GM23338 (cell line): Measurements from ENCODE around the gene WFDC6. TPM values are rescaled to one million over a fixed set of nuclear protein-coding genes. Genes with fewer than 3 reads are reported as not detected.

ENCODE experiments used
- ATAC-seq: fragments of 200-7000 bp; cut with Tn5 transposase; 3 replicates; pipeline ENCODE4 v1.9.1; 2020
- DNase-seq: peaks from one replicate; pipeline ENCODE4 v3.0.0-alpha.2; 2015; ENCODE audit warnings: low spot score
- H2AFZ ChIP-seq: fragments of 200-600 bp; sonication (generic); 2 replicates; pipeline ENCODE4 v1.8.0; 2016; ENCODE audit warnings: antibody characterized with exemption, mild to moderate bottlenecking, moderate library complexity
- H3F3A ChIP-seq: fragments of 200-600 bp; sonication (generic); replicated peaks from 2 replicates; pipeline ENCODE4 v1.8.0; 2017; ENCODE audit warnings: antibody characterized with exemption, mixed run types, low read depth
- H3K27ac ChIP-seq: fragments of 200-600 bp; sonication (generic); 2 replicates; pipeline ENCODE4 v1.6.1; 2016; ENCODE audit warnings: low read depth
- H3K27me3 ChIP-seq: fragments of 200-600 bp; sonication (generic); 2 replicates; pipeline ENCODE4 v1.8.0; 2016; ENCODE audit warnings: mild to moderate bottlenecking, mixed run types, moderate library complexity; ENCODE audit not compliant: insufficient read depth
- H3K36me3 ChIP-seq: fragments of 200-600 bp; sonication (generic); 2 replicates; pipeline ENCODE4 v1.8.0; 2016; ENCODE audit warnings: mild to moderate bottlenecking; ENCODE audit not compliant: insufficient read depth
- H3K4me1 ChIP-seq: fragments of 200-600 bp; sonication (generic); 2 replicates; pipeline ENCODE4 v1.8.0; 2016; ENCODE audit warnings: mild to moderate bottlenecking, moderate library complexity; ENCODE audit not compliant: insufficient read depth
- H3K4me2 ChIP-seq: fragments of 200-600 bp; sonication (generic); 2 replicates; pipeline ENCODE4 v1.7.1; 2017; ENCODE audit warnings: mixed run types
- H3K4me3 ChIP-seq: fragments of 200-600 bp; sonication (generic); 2 replicates; pipeline ENCODE4 v1.6.1; 2016; ENCODE audit warnings: mixed run types
- H3K79me2 ChIP-seq: fragments of 200-600 bp; sonication (generic); replicated peaks from 2 replicates; pipeline ENCODE4 v1.8.0; 2017; ENCODE audit warnings: mild to moderate bottlenecking; ENCODE audit not compliant: insufficient read depth
- H3K9me2 ChIP-seq: fragments of 200-600 bp; sonication (generic); 2 replicates; pipeline ENCODE4 v1.8.0; 2017; ENCODE audit not compliant: insufficient read depth
- H4K20me1 ChIP-seq: fragments of 200-600 bp; sonication (generic); replicated peaks from 2 replicates; pipeline ENCODE4 v1.8.0; 2017; ENCODE audit warnings: mild to moderate bottlenecking; ENCODE audit not compliant: insufficient read depth
- H3K27ac Mint-ChIP-seq: 2 replicates; pipeline ENCODE4 v1.8.0; 2020; ENCODE audit warnings: inconsistent platforms, mild to moderate bottlenecking, moderate library complexity, mixed read lengths
- H3K27me3 Mint-ChIP-seq: 3 replicates; pipeline ENCODE4 v1.8.0; 2022; ENCODE audit warnings: low read depth, mild to moderate bottlenecking, moderate library complexity, mixed read lengths, inconsistent platforms; ENCODE audit not compliant: insufficient read depth, poor library complexity
- H3K36me3 Mint-ChIP-seq: 3 replicates; pipeline ENCODE4 v1.8.0; 2021; ENCODE audit warnings: low read depth, mild to moderate bottlenecking, inconsistent platforms, moderate library complexity, mixed read lengths
- H3K4me1 Mint-ChIP-seq: 3 replicates; pipeline ENCODE4 v1.8.0; 2020; ENCODE audit warnings: mild to moderate bottlenecking, inconsistent platforms, mixed read lengths
- H3K4me3 Mint-ChIP-seq: 3 replicates; pipeline ENCODE4 v1.8.0; 2021; ENCODE audit warnings: moderate library complexity, mild to moderate bottlenecking, inconsistent platforms, mixed read lengths
- H3K9me3 Mint-ChIP-seq: 3 replicates; pipeline ENCODE4 v1.8.0; 2020; ENCODE audit warnings: moderate library complexity, mild to moderate bottlenecking, inconsistent platforms, mixed read lengths
- CREB1 ChIP-seq: fragments of 250-450 bp; sonication (Bioruptor Pico); IDR thresholded peaks from 2 replicates; pipeline ENCODE4 v1.5.0; 2020; ENCODE audit warnings: low read depth, mild to moderate bottlenecking, moderate library complexity
- EZH2 ChIP-seq: fragments of 200-600 bp; sonication (generic); IDR thresholded peaks from one replicate; pipeline ENCODE4 v1.8.0; 2017; ENCODE audit warnings: antibody characterized with exemption, mild to moderate bottlenecking, low read depth; ENCODE audit not compliant: unreplicated experiment
- JUNB ChIP-seq: IDR thresholded peaks from one replicate; pipeline ENCODE4 v1.6.1; 2016; ENCODE audit warnings: antibody characterized with exemption; ENCODE audit not compliant: unreplicated experiment
- NANOG ChIP-seq: IDR thresholded peaks from 2 replicates; pipeline ENCODE4 v1.6.1; 2016; ENCODE audit warnings: antibody characterized with exemption, borderline replicate concordance
- POLR2AphosphoS5 ChIP-seq: IDR thresholded peaks from 2 replicates; pipeline ENCODE4 v1.6.1; 2016; ENCODE audit warnings: antibody characterized with exemption, low read depth
- ZNF114 ChIP-seq: fragments of 250-450 bp; sonication (Bioruptor Pico); IDR thresholded peaks from 2 replicates; pipeline ENCODE4 v1.5.0; 2020; ENCODE audit warnings: mild to moderate bottlenecking, moderate library complexity
- ZNF331 ChIP-seq: fragments of 250-450 bp; sonication (Bioruptor Pico); IDR thresholded peaks from 2 replicates; pipeline ENCODE4 v1.5.0; 2020; ENCODE audit warnings: low read depth, mild to moderate bottlenecking, moderate library complexity
- long read RNA-seq: library from polyadenylated mRNA; unstranded; transcript quantifications from one replicate; pipeline ENCODE4 v2.0.0, GENCODE V29; 2020; ENCODE audit not compliant: unreplicated experiment
- polyA plus RNA-seq: library from polyadenylated mRNA; unstranded; fragments of >200 nt; fragmentation: Nextera tagmentation; extraction: Ambion mirVana; gene quantifications from 2 replicates; pipeline ENCODE4 v1.2.1, GENCODE V29; 2016
- total RNA-seq: library from RNA; depleted of rRNA; stranded (reverse); fragments of >200 nt; shearing (Covaris generic); gene quantifications from 2 replicates; pipeline ENCODE4 v1.2.3, GENCODE V29; 2014; rRNA removed
- TF ChIP-seq, protein P1 (sequence below): fragments of 250-450 bp; sonication (Bioruptor Pico); IDR thresholded peaks from 2 replicates; pipeline ENCODE4 v1.5.0; 2020; ENCODE audit warnings: mild to moderate bottlenecking, moderate library complexity
- TF ChIP-seq, protein P2 (sequence below): IDR thresholded peaks from 2 replicates; pipeline ENCODE4 v1.6.1; 2016; ENCODE audit warnings: antibody characterized with exemption
- TF ChIP-seq, protein P3 (sequence below): IDR thresholded peaks from one replicate; pipeline ENCODE4 v1.6.1; 2018; ENCODE audit warnings: antibody characterized with exemption; ENCODE audit not compliant: unreplicated experiment

Gene WFDC6
- total RNA-seq, result not detected in 2 replicates
- not detected in 2 replicates for polyA plus RNA-seq
- long read RNA-seq, result 0 reads

DNA sequence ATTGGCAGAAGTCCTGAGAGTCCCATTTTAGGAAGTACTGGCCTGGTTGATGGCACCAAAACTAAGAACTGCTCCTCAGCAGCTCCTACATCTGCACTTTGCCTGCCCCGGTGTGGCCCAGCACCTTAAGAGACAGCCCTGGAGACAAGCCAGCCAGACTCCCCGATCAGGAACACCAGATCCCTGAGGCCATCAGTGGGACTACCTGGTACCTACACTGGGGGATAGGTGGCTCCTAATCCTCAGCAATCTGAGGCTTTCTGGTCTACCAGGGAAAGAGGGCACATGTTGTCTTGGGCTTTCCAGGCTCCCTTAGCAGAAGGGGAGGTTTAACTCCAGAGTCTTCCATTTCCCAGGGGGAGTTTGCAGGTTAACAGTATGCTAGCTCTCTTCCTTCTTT, at the start of gene WFDC6:
Gene WFDC6 (minus strand): TSS at position 101 of the 400 bp plus-strand sequence. CDS start 75 bp downstream, at position 26.
- Histone ChIP-seq H4K20me1 (no peaks in the 10 kb centered on the region), H3K4me1 (no peaks in the 10 kb centered on the region), H3K4me3 (no peak within 1 kb of the TSS), H3K27me3 (no peaks in the 10 kb centered on the region), H2AFZ (no peak within 1 kb of the TSS), H3K27ac (no peak within 1 kb of the TSS), H3F3A (no peaks in the 10 kb centered on the region), H3K36me3 (no peaks in the 10 kb centered on the region), H3K79me2 (no peaks in the 10 kb centered on the region), H3K4me2 (no peak within 1 kb of the TSS), H3K9me2 (peaks cover 6% of the 10 kb centered on the region; the same call in 1 of the 2 replicates)
- no peak for ATAC-seq
- H3K9me3 Mint-ChIP-seq, result no peaks in the 10 kb centered on the region
- no peaks in the 10 kb centered on the region for H3K36me3 Mint-ChIP-seq
- no peaks in the 10 kb centered on the region for H3K27me3 Mint-ChIP-seq
- no peak for DNase-seq
- no peak within 1 kb of the TSS for H3K4me3 Mint-ChIP-seq
- H3K4me1 Mint-ChIP-seq, result no peaks in the 10 kb centered on the region; the same call in 2 of the 3 replicates
- TF ChIP-seq POLR2AphosphoS5 (no peak), JUNB (no peak), CREB1 (CRISPR knock-in tag) (no peak), ZNF114 (CRISPR knock-in tag) (no peak), NANOG (no peak), EZH2 (no peak), ZNF331 (no peak)
- TF ChIP-seq, protein P1, sequence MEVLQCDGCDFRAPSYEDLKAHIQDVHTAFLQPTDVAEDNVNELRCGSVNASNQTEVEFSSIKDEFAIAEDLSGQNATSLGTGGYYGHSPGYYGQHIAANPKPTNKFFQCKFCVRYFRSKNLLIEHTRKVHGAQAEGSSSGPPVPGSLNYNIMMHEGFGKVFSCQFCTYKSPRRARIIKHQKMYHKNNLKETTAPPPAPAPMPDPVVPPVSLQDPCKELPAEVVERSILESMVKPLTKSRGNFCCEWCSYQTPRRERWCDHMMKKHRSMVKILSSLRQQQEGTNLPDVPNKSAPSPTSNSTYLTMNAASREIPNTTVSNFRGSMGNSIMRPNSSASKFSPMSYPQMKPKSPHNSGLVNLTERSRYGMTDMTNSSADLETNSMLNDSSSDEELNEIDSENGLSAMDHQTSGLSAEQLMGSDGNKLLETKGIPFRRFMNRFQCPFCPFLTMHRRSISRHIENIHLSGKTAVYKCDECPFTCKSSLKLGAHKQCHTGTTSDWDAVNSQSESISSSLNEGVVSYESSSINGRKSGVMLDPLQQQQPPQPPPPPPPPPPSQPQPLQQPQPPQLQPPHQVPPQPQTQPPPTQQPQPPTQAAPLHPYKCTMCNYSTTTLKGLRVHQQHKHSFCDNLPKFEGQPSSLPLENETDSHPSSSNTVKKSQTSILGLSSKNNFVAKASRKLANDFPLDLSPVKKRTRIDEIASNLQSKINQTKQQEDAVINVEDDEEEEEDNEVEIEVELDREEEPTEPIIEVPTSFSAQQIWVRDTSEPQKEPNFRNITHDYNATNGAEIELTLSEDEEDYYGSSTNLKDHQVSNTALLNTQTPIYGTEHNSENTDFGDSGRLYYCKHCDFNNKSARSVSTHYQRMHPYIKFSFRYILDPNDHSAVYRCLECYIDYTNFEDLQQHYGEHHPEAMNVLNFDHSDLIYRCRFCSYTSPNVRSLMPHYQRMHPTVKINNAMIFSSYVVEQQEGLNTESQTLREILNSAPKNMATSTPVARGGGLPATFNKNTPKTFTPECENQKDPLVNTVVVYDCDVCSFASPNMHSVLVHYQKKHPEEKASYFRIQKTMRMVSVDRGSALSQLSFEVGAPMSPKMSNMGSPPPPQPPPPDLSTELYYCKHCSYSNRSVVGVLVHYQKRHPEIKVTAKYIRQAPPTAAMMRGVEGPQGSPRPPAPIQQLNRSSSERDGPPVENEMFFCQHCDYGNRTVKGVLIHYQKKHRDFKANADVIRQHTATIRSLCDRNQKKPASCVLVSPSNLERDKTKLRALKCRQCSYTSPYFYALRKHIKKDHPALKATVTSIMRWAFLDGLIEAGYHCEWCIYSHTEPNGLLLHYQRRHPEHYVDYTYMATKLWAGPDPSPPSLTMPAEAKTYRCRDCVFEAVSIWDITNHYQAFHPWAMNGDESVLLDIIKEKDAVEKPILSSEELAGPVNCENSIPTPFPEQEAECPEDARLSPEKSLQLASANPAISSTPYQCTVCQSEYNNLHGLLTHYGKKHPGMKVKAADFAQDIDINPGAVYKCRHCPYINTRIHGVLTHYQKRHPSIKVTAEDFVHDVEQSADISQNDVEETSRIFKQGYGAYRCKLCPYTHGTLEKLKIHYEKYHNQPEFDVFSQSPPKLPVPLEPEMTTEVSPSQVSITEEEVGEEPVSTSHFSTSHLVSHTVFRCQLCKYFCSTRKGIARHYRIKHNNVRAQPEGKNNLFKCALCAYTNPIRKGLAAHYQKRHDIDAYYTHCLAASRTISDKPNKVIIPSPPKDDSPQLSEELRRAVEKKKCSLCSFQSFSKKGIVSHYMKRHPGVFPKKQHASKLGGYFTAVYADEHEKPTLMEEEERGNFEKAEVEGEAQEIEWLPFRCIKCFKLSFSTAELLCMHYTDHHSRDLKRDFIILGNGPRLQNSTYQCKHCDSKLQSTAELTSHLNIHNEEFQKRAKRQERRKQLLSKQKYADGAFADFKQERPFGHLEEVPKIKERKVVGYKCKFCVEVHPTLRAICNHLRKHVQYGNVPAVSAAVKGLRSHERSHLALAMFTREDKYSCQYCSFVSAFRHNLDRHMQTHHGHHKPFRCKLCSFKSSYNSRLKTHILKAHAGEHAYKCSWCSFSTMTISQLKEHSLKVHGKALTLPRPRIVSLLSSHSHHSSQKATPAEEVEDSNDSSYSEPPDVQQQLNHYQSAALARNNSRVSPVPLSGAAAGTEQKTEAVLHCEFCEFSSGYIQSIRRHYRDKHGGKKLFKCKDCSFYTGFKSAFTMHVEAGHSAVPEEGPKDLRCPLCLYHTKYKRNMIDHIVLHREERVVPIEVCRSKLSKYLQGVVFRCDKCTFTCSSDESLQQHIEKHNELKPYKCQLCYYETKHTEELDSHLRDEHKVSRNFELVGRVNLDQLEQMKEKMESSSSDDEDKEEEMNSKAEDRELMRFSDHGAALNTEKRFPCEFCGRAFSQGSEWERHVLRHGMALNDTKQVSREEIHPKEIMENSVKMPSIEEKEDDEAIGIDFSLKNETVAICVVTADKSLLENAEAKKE (CRISPR knock-in tag), result no peak
- TF ChIP-seq, protein P2, sequence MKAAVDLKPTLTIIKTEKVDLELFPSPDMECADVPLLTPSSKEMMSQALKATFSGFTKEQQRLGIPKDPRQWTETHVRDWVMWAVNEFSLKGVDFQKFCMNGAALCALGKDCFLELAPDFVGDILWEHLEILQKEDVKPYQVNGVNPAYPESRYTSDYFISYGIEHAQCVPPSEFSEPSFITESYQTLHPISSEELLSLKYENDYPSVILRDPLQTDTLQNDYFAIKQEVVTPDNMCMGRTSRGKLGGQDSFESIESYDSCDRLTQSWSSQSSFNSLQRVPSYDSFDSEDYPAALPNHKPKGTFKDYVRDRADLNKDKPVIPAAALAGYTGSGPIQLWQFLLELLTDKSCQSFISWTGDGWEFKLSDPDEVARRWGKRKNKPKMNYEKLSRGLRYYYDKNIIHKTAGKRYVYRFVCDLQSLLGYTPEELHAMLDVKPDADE, result no peak
- TF ChIP-seq, protein P3, sequence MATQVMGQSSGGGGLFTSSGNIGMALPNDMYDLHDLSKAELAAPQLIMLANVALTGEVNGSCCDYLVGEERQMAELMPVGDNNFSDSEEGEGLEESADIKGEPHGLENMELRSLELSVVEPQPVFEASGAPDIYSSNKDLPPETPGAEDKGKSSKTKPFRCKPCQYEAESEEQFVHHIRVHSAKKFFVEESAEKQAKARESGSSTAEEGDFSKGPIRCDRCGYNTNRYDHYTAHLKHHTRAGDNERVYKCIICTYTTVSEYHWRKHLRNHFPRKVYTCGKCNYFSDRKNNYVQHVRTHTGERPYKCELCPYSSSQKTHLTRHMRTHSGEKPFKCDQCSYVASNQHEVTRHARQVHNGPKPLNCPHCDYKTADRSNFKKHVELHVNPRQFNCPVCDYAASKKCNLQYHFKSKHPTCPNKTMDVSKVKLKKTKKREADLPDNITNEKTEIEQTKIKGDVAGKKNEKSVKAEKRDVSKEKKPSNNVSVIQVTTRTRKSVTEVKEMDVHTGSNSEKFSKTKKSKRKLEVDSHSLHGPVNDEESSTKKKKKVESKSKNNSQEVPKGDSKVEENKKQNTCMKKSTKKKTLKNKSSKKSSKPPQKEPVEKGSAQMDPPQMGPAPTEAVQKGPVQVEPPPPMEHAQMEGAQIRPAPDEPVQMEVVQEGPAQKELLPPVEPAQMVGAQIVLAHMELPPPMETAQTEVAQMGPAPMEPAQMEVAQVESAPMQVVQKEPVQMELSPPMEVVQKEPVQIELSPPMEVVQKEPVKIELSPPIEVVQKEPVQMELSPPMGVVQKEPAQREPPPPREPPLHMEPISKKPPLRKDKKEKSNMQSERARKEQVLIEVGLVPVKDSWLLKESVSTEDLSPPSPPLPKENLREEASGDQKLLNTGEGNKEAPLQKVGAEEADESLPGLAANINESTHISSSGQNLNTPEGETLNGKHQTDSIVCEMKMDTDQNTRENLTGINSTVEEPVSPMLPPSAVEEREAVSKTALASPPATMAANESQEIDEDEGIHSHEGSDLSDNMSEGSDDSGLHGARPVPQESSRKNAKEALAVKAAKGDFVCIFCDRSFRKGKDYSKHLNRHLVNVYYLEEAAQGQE, result no peak
- no peak within 1 kb of the TSS for H3K27ac Mint-ChIP-seq
